Endothelial cell of umbilical vein (primary cell): ENCODE measurements around the gene FMO2. TPM values are rescaled to one million over a fixed set of nuclear protein-coding genes. Genes with fewer than 3 reads are reported as not detected.

Source experiments
- BruUV-seq: library from RNA; stranded (reverse); fragments of 400-500 nt; replicated peaks from 2 replicates; lab custom pipeline; 2021; lab: Mats Ljungman, UMichigan
- CTCF ChIA-PET: fragments of 300-600, 350-600 bp; sonication (Branson Sonifier 250); formaldehyde crosslinking; loops from one replicate; lab custom pipeline; 2021; ENCODE audit warnings: antibody characterized with exemption, inconsistent platforms; lab: Charles Lee
- POLR2A ChIA-PET: fragments of 300-600, 350-600 bp; sonication (Branson Sonifier 250); formaldehyde crosslinking; loops from one replicate; lab custom pipeline; 2021; ENCODE audit warnings: antibody characterized with exemption, inconsistent platforms; lab: Charles Lee
- DNase-seq: peaks from one replicate; pipeline ENCODE4 v3.0.0-alpha.2; 2011; ENCODE audit warnings: low read depth, low spot score
- FAIRE-seq: peaks from 2 replicates; lab custom pipeline; 2011; peaks lifted over from hg19 to GRCh38; lab: Jason Lieb, UNC
- H2AFZ ChIP-seq: 2 replicates; pipeline ENCODE4 v1.6.0; 2012; ENCODE audit warnings: low read depth, low read length, control low read depth, inconsistent platforms
- H3K27ac ChIP-seq: 2 replicates; pipeline ENCODE4 v1.5.1; 2011; ENCODE audit warnings: low read depth, mild to moderate bottlenecking, control low read depth, low read length, moderate library complexity; ENCODE audit not compliant: insufficient read depth
- H3K27me3 ChIP-seq, 2 experiments: 2 replicates each; pipeline versions ENCODE4 v1.6.0 to v1.6.1; 2011; ENCODE audit warnings: low read length in 2 of 2, mixed read lengths in 1 of 2; ENCODE audit not compliant: control insufficient read depth in 2 of 2, insufficient read depth in 2 of 2
- H3K36me3 ChIP-seq, 2 experiments: 2 replicates in 1 of 2; 3 replicates in 1 of 2; pipeline ENCODE4 v1.5.1; 2011; ENCODE audit warnings: low read length in 2 of 2, mild to moderate bottlenecking in 1 of 2, moderate library complexity in 1 of 2; ENCODE audit not compliant: control insufficient read depth in 2 of 2, insufficient read depth in 2 of 2; ENCODE audit errors: extremely low read depth in 1 of 2
- H3K4me1 ChIP-seq: 3 replicates; pipeline ENCODE4 v1.5.1; 2011; ENCODE audit warnings: mild to moderate bottlenecking, low read length; ENCODE audit not compliant: control insufficient read depth, insufficient read depth; ENCODE audit errors: extremely low read depth
- H3K4me2 ChIP-seq: 2 replicates; pipeline ENCODE4 v1.6.1; 2011; ENCODE audit warnings: low read length, control low read depth, mixed read lengths; ENCODE audit not compliant: insufficient read depth
- H3K4me3 ChIP-seq, 3 experiments: fragments of 200-600 bp in 1 of 3; sonication (generic), shearing (Covaris generic) in 1 of 3; replicated peaks in 1 of 3; 2 replicates each; pipeline ENCODE4 v1.5.1; 2011 to 2016; ENCODE audit warnings: control low read depth in 3 of 3, low read length in 3 of 3, mild to moderate bottlenecking in 2 of 3, inconsistent platforms in 1 of 3, low read depth in 1 of 3, moderate library complexity in 1 of 3; ENCODE audit not compliant: insufficient read depth in 1 of 3
- H3K79me2 ChIP-seq: 2 replicates; pipeline ENCODE4 v1.6.0; 2012; ENCODE audit warnings: low read length, inconsistent platforms; ENCODE audit not compliant: control insufficient read depth, insufficient read depth
- H3K9ac ChIP-seq: replicated peaks from 2 replicates; pipeline ENCODE3; 2011; ENCODE audit warnings: low read length, control low read depth; ENCODE audit not compliant: insufficient read depth; ENCODE audit errors: extremely low read depth
- H3K9me1 ChIP-seq: replicated peaks from 3 replicates; pipeline ENCODE4 v1.6.0; 2011; ENCODE audit warnings: mild to moderate bottlenecking, low read length; ENCODE audit not compliant: control insufficient read depth, insufficient read depth; ENCODE audit errors: extremely low read depth
- H3K9me3 ChIP-seq: replicated peaks from 2 replicates; pipeline ENCODE4 v1.5.1; 2012; ENCODE audit warnings: low read length, inconsistent platforms; ENCODE audit not compliant: control insufficient read depth, insufficient read depth
- H4K20me1 ChIP-seq: replicated peaks from 2 replicates; pipeline ENCODE3; 2011; ENCODE audit warnings: mild to moderate bottlenecking, low read length; ENCODE audit not compliant: control insufficient read depth, insufficient read depth; ENCODE audit errors: extremely low read depth
- EZH2 ChIP-seq: IDR thresholded peaks from 2 replicates; pipeline ENCODE4 v1.6.1; 2012; ENCODE audit warnings: borderline replicate concordance, low read depth, mild to moderate bottlenecking, moderate library complexity, low read length, inconsistent platforms; ENCODE audit not compliant: severe bottlenecking
- FOS ChIP-seq: IDR thresholded peaks from 2 replicates; pipeline ENCODE4 v1.6.1; 2011; ENCODE audit warnings: mild to moderate bottlenecking, low read length, moderate library complexity, borderline replicate concordance; ENCODE audit not compliant: insufficient read depth
- GATA2 ChIP-seq: IDR thresholded peaks from 2 replicates; pipeline ENCODE4 v1.7.0; 2011; ENCODE audit warnings: low read depth, mild to moderate bottlenecking, moderate library complexity, mixed read lengths, low read length; ENCODE audit not compliant: insufficient read length, insufficient read depth
- JUN ChIP-seq: IDR thresholded peaks from 2 replicates; pipeline ENCODE4 v1.6.1; 2011; ENCODE audit warnings: borderline replicate concordance, low read depth; ENCODE audit not compliant: insufficient read length, insufficient read depth
- MYC ChIP-seq: IDR thresholded peaks from one replicate; pipeline ENCODE4 v1.6.1; 2011; ENCODE audit warnings: mild to moderate bottlenecking, low read depth, low read length
- POLR2A ChIP-seq: IDR thresholded peaks from 2 replicates; pipeline ENCODE4 v1.6.1; 2012; ENCODE audit warnings: low read depth, mild to moderate bottlenecking, control low read depth, low read length
- POLR2AphosphoS5 ChIP-seq: IDR thresholded peaks from 2 replicates; pipeline ENCODE4 v1.6.1; 2012; ENCODE audit warnings: low read depth, mild to moderate bottlenecking, control low read depth, low read length, moderate library complexity; ENCODE audit not compliant: insufficient read depth
- dilution Hi-C: fragments of 300-500 bp; cut with MboI; formaldehyde crosslinking; loops from one replicate; pipeline ENCODE4 v1.15.0; 2019; ENCODE audit warnings: low sequenced_read_pairs; ENCODE audit not compliant: extremely low pct_ligation_motif_present
- intact Hi-C: fragments of 100-400 bp; cut with micrococcal nuclease; formaldehyde crosslinking; loops from one replicate; pipeline ENCODE4 v1.10.0; 2022
- polyA plus RNA-seq, 4 experiments: library from polyadenylated mRNA; depleted of rRNA in 3 of 4; stranded (reverse) in 3 of 4; unstranded in 1 of 4; fragments of >200 nt; gene quantifications; 2 replicates each; pipeline versions ENCODE4 v1.2.1 to v1.2.3, GENCODE V29; 2011 to 2012; ENCODE audit warnings: missing spikeins in 1 of 4
- total RNA-seq: library from RNA; stranded (reverse); gene quantifications from 2 replicates; pipeline ENCODE4 v1.2.3, GENCODE V29; 2021
- TF ChIP-seq, protein P1 (sequence below): IDR thresholded peaks from 2 replicates; pipeline ENCODE4 v1.6.1; 2011; ENCODE audit not compliant: insufficient read depth, insufficient read length
- TF ChIP-seq, protein P2 (sequence below), 2 donors: IDR thresholded peaks; 1 replicate in 1 of 2; 2 replicates in 1 of 2; pipeline ENCODE4 v1.5.1; 2011; ENCODE audit warnings: low read length in 2 of 2, mild to moderate bottlenecking in 2 of 2, moderate library complexity in 2 of 2, control low read depth in 1 of 2, inconsistent platforms in 1 of 2, low read depth in 1 of 2; ENCODE audit not compliant: insufficient read depth in 1 of 2; ENCODE audit errors: extremely low read depth in 1 of 2

The FMO2 gene
- total and polyA plus RNA-seq, 2 donors (not counting 3 experiments of a cell fraction or from before 2014, with no cell fraction given) = not detected

DNA sequence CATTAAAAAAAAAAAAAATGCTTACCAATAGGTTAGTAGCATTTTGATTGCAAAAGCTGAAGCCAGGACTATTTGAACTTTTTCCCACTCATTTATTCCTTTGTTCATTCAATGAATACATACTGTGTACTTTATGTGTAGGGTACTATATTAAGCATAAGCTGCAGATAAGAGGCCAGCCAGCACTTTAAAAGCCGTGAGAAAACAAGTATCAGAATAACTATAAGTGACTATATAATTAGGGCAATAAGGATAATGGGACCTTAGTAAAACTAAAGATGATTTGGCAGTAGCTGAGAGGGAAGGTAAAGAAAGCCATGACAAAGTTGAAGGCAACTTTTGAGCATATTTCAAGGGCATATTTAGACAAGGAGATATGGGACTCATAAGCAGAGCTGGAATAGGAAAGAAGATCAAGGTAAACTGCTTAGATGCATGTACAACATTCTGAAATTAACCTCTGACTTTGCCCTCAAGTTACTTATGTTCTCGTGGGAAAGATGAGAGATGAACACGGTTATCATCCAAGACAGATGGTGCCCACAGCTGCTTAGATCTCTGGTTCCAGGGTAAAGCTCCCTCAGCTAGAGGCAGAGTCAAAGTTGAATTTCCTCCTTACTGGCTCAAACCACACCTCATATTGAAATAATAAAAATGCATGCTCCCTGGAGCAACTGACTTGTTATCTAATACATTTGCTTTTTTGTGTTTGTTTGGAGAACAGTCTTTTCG lies 44.0 kb upstream of the FMO2 start:
- Histone ChIP-seq H3K27me3 (no peaks in the 10 kb centered on the region), H3K4me1 (no peaks in the 10 kb centered on the region), H3K4me3 (no peak overlapping the region), H3K27ac (no peak overlapping the region), H3K9me3 (no peaks in the 10 kb centered on the region), H3K79me2 (no peaks in the 10 kb centered on the region), H3K36me3 (no peaks in the 10 kb centered on the region), H4K20me1 (no peaks in the 10 kb centered on the region), H2AFZ (no peak overlapping the region), H3K9ac (no peak overlapping the region), H3K9me1 (no peaks in the 10 kb centered on the region), H3K4me2 (no peak overlapping the region)
- dilution Hi-C loops = no loop called here
- intact Hi-C loops = no loop called here
- no TSS peak for BruUV-seq
- TF ChIP-seq JUN (no peak), MYC (no peak), GATA2 (no peak), POLR2A (no peak), FOS (no peak), EZH2 (no peak), POLR2AphosphoS5 (no peak)
- TF ChIP-seq, protein P1, sequence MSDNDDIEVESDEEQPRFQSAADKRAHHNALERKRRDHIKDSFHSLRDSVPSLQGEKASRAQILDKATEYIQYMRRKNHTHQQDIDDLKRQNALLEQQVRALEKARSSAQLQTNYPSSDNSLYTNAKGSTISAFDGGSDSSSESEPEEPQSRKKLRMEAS = no peak
- TF ChIP-seq, protein P2, sequence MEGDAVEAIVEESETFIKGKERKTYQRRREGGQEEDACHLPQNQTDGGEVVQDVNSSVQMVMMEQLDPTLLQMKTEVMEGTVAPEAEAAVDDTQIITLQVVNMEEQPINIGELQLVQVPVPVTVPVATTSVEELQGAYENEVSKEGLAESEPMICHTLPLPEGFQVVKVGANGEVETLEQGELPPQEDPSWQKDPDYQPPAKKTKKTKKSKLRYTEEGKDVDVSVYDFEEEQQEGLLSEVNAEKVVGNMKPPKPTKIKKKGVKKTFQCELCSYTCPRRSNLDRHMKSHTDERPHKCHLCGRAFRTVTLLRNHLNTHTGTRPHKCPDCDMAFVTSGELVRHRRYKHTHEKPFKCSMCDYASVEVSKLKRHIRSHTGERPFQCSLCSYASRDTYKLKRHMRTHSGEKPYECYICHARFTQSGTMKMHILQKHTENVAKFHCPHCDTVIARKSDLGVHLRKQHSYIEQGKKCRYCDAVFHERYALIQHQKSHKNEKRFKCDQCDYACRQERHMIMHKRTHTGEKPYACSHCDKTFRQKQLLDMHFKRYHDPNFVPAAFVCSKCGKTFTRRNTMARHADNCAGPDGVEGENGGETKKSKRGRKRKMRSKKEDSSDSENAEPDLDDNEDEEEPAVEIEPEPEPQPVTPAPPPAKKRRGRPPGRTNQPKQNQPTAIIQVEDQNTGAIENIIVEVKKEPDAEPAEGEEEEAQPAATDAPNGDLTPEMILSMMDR (IDR thresholded peaks at IDR 0.05; ENCODE audit: extremely low read depth in 1 of 2, insufficient read depth in 1 of 2, low read depth in 1 of 2, low read length in 2 of 2) = no peak
- POLR2A ChIA-PET = no interaction called here
- CTCF ChIA-PET = no interaction called here
- FAIRE-seq (no peak), DNase-seq (peak; percentile 14)
